Karpas-422 (cell line): Measurements from ENCODE around the gene RBFOX1. TPM values are rescaled to one million over a fixed set of nuclear protein-coding genes. Genes with fewer than 3 reads are reported as not detected.

Source experiments
- DNase-seq: peaks from one replicate; pipeline ENCODE4 v3.0.0-alpha.2; 2015
- H2AFZ ChIP-seq: fragments of 200-600 bp; sonication (generic); 2 replicates; pipeline ENCODE4 v1.6.1; 2014; ENCODE audit warnings: antibody characterized with exemption, low read length, mixed read lengths
- H3K27ac ChIP-seq: fragments of 200-600 bp; sonication (generic); 2 replicates; pipeline ENCODE4 v1.5.1; 2014; ENCODE audit warnings: mild to moderate bottlenecking, low read length, moderate library complexity
- H3K27me3 ChIP-seq: fragments of 200-600 bp; sonication (generic); 2 replicates; pipeline ENCODE4 v1.6.1; 2014; ENCODE audit warnings: low read length, mixed read lengths
- H3K36me3 ChIP-seq: fragments of 200-600 bp; sonication (generic); 2 replicates; pipeline ENCODE4 v1.6.1; 2014; ENCODE audit warnings: low read length, mixed read lengths; ENCODE audit not compliant: insufficient read depth
- H3K4me1 ChIP-seq: fragments of 200-600 bp; sonication (generic); 2 replicates; pipeline ENCODE4 v1.6.1; 2014; ENCODE audit warnings: mild to moderate bottlenecking, low read length, mixed read lengths
- H3K4me2 ChIP-seq: fragments of 200-600 bp; sonication (generic); 2 replicates; pipeline ENCODE4 v1.6.1; 2014; ENCODE audit warnings: low read length, low read depth, mild to moderate bottlenecking; ENCODE audit not compliant: poor library complexity, severe bottlenecking
- H3K4me3 ChIP-seq: fragments of 200-600 bp; sonication (generic); 2 replicates; pipeline ENCODE4 v1.5.1; 2014; ENCODE audit warnings: mild to moderate bottlenecking, antibody characterized with exemption, low read length, mixed read lengths
- H3K79me2 ChIP-seq: fragments of 200-600 bp; sonication (generic); 2 replicates; pipeline ENCODE4 v1.6.1; 2014; ENCODE audit warnings: mild to moderate bottlenecking, low read length, mixed read lengths
- H3K9ac ChIP-seq: fragments of 200-600 bp; sonication (generic); 2 replicates; pipeline ENCODE4 v1.6.0; 2014; ENCODE audit warnings: low read length
- H3K9me2 ChIP-seq: fragments of 200-600 bp; sonication (generic), shearing (Covaris generic); replicated peaks from 2 replicates; pipeline ENCODE4 v1.6.0; 2014; ENCODE audit warnings: mild to moderate bottlenecking, low read length, moderate library complexity; ENCODE audit not compliant: insufficient read depth
- H3K9me3 ChIP-seq: fragments of 300-700, 200-600 bp; sonication (generic); 2 replicates; pipeline ENCODE4 v1.6.1; 2014; ENCODE audit warnings: low read length, mixed read lengths
- H4K20me1 ChIP-seq: fragments of 200-600 bp; sonication (generic); 2 replicates; pipeline ENCODE4 v1.6.1; 2014; ENCODE audit warnings: mild to moderate bottlenecking, antibody characterized with exemption, low read length, low read depth; ENCODE audit not compliant: insufficient read depth
- total RNA-seq: library from RNA; depleted of rRNA; stranded (reverse); fragments of >200 nt; shearing (Covaris generic); gene quantifications from 2 replicates; pipeline ENCODE4 v1.2.3, GENCODE V29; 2014; ENCODE audit warnings: low replicate concordance

RBFOX1 gene
- total RNA-seq, 1 experiment from 2014 or later: 1.3 TPM

GRCh38 chr16:7590934-7591333 lies 258.3 kb downstream of the RBFOX1 start:
- Histone ChIP-seq H3K4me3 (no peak overlapping the region), H3K9me2 (no peaks in the 10 kb centered on the region), H3K79me2 (no peaks in the 10 kb centered on the region), H3K9me3 (peaks cover 19% of the 10 kb centered on the region), H3K27ac (no peak overlapping the region), H3K36me3 (no peaks in the 10 kb centered on the region), H2AFZ (no peak overlapping the region), H3K4me2 (no peak overlapping the region), H3K27me3 (no peaks in the 10 kb centered on the region), H3K9ac (no peak overlapping the region), H3K4me1 (no peaks in the 10 kb centered on the region), H4K20me1 (no peaks in the 10 kb centered on the region)
- no peak for DNase-seq

GRCh38 chr16:7596308-7596707 lies 263.7 kb downstream of the RBFOX1 start:
- no peaks in the 10 kb centered on the region for H4K20me1 ChIP-seq
- H3K4me3 ChIP-seq: no peak overlapping the region
- H3K4me1 ChIP-seq: no peaks in the 10 kb centered on the region
- no peak overlapping the region for H3K9ac ChIP-seq
- H3K27ac ChIP-seq: no peak overlapping the region
- peaks cover 14% of the 10 kb centered on the region; the same call in 1 of the 2 replicates for H3K9me3 ChIP-seq
- no peak overlapping the region for H2AFZ ChIP-seq
- no peaks in the 10 kb centered on the region for H3K36me3 ChIP-seq
- H3K4me2 ChIP-seq: no peak overlapping the region
- H3K27me3 ChIP-seq: no peaks in the 10 kb centered on the region
- no peaks in the 10 kb centered on the region for H3K9me2 ChIP-seq
- no peaks in the 10 kb centered on the region for H3K79me2 ChIP-seq
- no peak for DNase-seq

- no peak overlapping the region for H3K9ac ChIP-seq
- H3K27me3 ChIP-seq: no peaks in the 10 kb centered on the region
- no peaks in the 10 kb centered on the region for H3K79me2 ChIP-seq
- no peak overlapping the region for H3K4me3 ChIP-seq
- H2AFZ ChIP-seq: no peak overlapping the region
- H3K9me3 ChIP-seq: peaks cover 18% of the 10 kb centered on the region
- H3K4me1 ChIP-seq: no peaks in the 10 kb centered on the region
- H3K36me3 ChIP-seq: no peaks in the 10 kb centered on the region
- no peak for DNase-seq
- H3K9me2 ChIP-seq: no peaks in the 10 kb centered on the region
- H4K20me1 ChIP-seq: no peaks in the 10 kb centered on the region
- no peak overlapping the region for H3K27ac ChIP-seq
- H3K4me2 ChIP-seq: no peak overlapping the region
These were observed 265.0 kb downstream of the RBFOX1 start for GRCh38 chr16:7597677-7598076.

GRCh38 chr16:7601100-7601499 lies 268.5 kb downstream of the RBFOX1 start:
- no peaks in the 10 kb centered on the region for H3K9me2 ChIP-seq
- H4K20me1 ChIP-seq: no peaks in the 10 kb centered on the region
- no peak for DNase-seq
- H3K27ac ChIP-seq: no peak overlapping the region
- H3K79me2 ChIP-seq: no peaks in the 10 kb centered on the region
- H3K9me3 ChIP-seq: peaks cover 10% of the 10 kb centered on the region
- H3K9ac ChIP-seq: no peak overlapping the region
- no peak overlapping the region for H2AFZ ChIP-seq
- no peak overlapping the region for H3K4me2 ChIP-seq
- H3K4me3 ChIP-seq: no peak overlapping the region
- H3K36me3 ChIP-seq: no peaks in the 10 kb centered on the region
- no peaks in the 10 kb centered on the region for H3K4me1 ChIP-seq
- H3K27me3 ChIP-seq: no peaks in the 10 kb centered on the region

GRCh38 chr16:7602291-7602950 lies 269.8 kb downstream of the RBFOX1 start:
- Histone ChIP-seq H3K9ac (no peak overlapping the region), H3K9me3 (peaks cover 10% of the 10 kb centered on the region), H3K27me3 (no peaks in the 10 kb centered on the region), H3K9me2 (no peaks in the 10 kb centered on the region), H3K4me2 (no peak overlapping the region), H3K36me3 (no peaks in the 10 kb centered on the region), H2AFZ (no peak overlapping the region), H4K20me1 (no peaks in the 10 kb centered on the region), H3K27ac (no peak overlapping the region), H3K4me3 (no peak overlapping the region), H3K79me2 (no peaks in the 10 kb centered on the region), H3K4me1 (no peaks in the 10 kb centered on the region)
- no peak for DNase-seq

- no peak overlapping the region for H3K27ac ChIP-seq
- H3K36me3 ChIP-seq: no peaks in the 10 kb centered on the region
- no peak overlapping the region for H2AFZ ChIP-seq
- no peak overlapping the region for H3K4me2 ChIP-seq
- no peak for DNase-seq
- H3K79me2 ChIP-seq: no peaks in the 10 kb centered on the region
- H3K9me2 ChIP-seq: no peaks in the 10 kb centered on the region
- peaks cover 12% of the 10 kb centered on the region for H3K9me3 ChIP-seq
- H3K27me3 ChIP-seq: no peaks in the 10 kb centered on the region
- no peaks in the 10 kb centered on the region for H4K20me1 ChIP-seq
- no peak overlapping the region for H3K4me3 ChIP-seq
- no peak overlapping the region for H3K9ac ChIP-seq
- no peaks in the 10 kb centered on the region for H3K4me1 ChIP-seq
These were observed 273.2 kb downstream of the RBFOX1 start for GRCh38 chr16:7605812-7606211.

GRCh38 chr16:7612671-7613070 lies 280.0 kb downstream of the RBFOX1 start:
- Histone ChIP-seq H3K9me3 (peaks cover 14% of the 10 kb centered on the region), H4K20me1 (no peaks in the 10 kb centered on the region), H3K9ac (no peak overlapping the region), H2AFZ (no peak overlapping the region), H3K9me2 (no peaks in the 10 kb centered on the region), H3K4me3 (no peak overlapping the region), H3K27me3 (no peaks in the 10 kb centered on the region), H3K4me1 (no peaks in the 10 kb centered on the region), H3K79me2 (no peaks in the 10 kb centered on the region), H3K27ac (no peak overlapping the region), H3K4me2 (no peak overlapping the region), H3K36me3 (no peaks in the 10 kb centered on the region)
- no peak for DNase-seq

- Histone ChIP-seq H3K79me2 (no peaks in the 10 kb centered on the region), H2AFZ (no peak overlapping the region), H3K4me3 (no peak overlapping the region), H3K9me3 (peaks cover 14% of the 10 kb centered on the region), H3K9ac (no peak overlapping the region), H3K4me1 (no peaks in the 10 kb centered on the region), H4K20me1 (no peaks in the 10 kb centered on the region), H3K9me2 (no peaks in the 10 kb centered on the region), H3K27me3 (no peaks in the 10 kb centered on the region), H3K4me2 (no peak overlapping the region), H3K36me3 (no peaks in the 10 kb centered on the region), H3K27ac (no peak overlapping the region)
- no peak for DNase-seq
These were observed 280.9 kb downstream of the RBFOX1 start for GRCh38 chr16:7613518-7613917.
